HG02642 (cell line): Measurements from ENCODE around the gene PPP1R12B.
"Not testable (repeated sequence)": the region's sequence is repeated elsewhere in the genome, so short reads cannot be mapped to it uniquely, and the experiment has no call there.

Experiments used
- ATAC-seq: cut with Tn5 transposase; IDR thresholded peaks from one replicate; pipeline ENCODE4 v1.9.1; 2021; ENCODE audit warnings: mild to moderate bottlenecking; ENCODE audit not compliant: unreplicated experiment, poor library complexity

Gene PPP1R12B

GRCh38 chr1:202397256-202397655 is 48.8 kb downstream of the PPP1R12B start:
- no peak for ATAC-seq

GRCh38 chr1:202398439-202398838 is 49.9 kb downstream of the PPP1R12B start:
- not testable (repeated sequence) for ATAC-seq

GRCh38 chr1:202401771-202402170 is 53.3 kb downstream of the PPP1R12B start:
- ATAC-seq = not testable (repeated sequence)

GRCh38 chr1:202403381-202403780 is 54.9 kb downstream of the PPP1R12B start:
- not testable (repeated sequence) for ATAC-seq

- no peak for ATAC-seq
These were observed 57.4 kb downstream of the PPP1R12B start for GRCh38 chr1:202405928-202406327.

- not testable (repeated sequence) for ATAC-seq
These were observed 58.4 kb downstream of the PPP1R12B start for GRCh38 chr1:202406896-202407295.

- ATAC-seq = not testable (repeated sequence)
These were observed 58.9 kb downstream of the PPP1R12B start for GRCh38 chr1:202407378-202407777.

- ATAC-seq = not testable (repeated sequence)
These were observed 61.8 kb downstream of the PPP1R12B start for GRCh38 chr1:202410251-202410650.

- not testable (repeated sequence) for ATAC-seq
These were observed 62.4 kb downstream of the PPP1R12B start for GRCh38 chr1:202410854-202411357.

- ATAC-seq = no peak
These were observed 62.9 kb downstream of the PPP1R12B start for GRCh38 chr1:202411422-202411821.

- not testable (repeated sequence) for ATAC-seq
These were observed 63.9 kb downstream of the PPP1R12B start for GRCh38 chr1:202412421-202412820.

GRCh38 chr1:202416641-202417040 is 68.1 kb downstream of the PPP1R12B start:
- ATAC-seq = no peak

GRCh38 chr1:202417141-202417540 is 68.6 kb downstream of the PPP1R12B start:
- not testable (repeated sequence) for ATAC-seq

GRCh38 chr1:202417762-202418201 is 69.3 kb downstream of the PPP1R12B start:
- not testable (repeated sequence) for ATAC-seq

- not testable (repeated sequence) for ATAC-seq
These were observed 71.2 kb downstream of the PPP1R12B start for GRCh38 chr1:202419731-202420130.

GRCh38 chr1:202420422-202421094 is 72.1 kb downstream of the PPP1R12B start:
- ATAC-seq = not testable (repeated sequence)

- ATAC-seq = not testable (repeated sequence)
These were observed 74.2 kb downstream of the PPP1R12B start for GRCh38 chr1:202422709-202423108.

- ATAC-seq = not testable (repeated sequence)
These were observed 75.8 kb downstream of the PPP1R12B start for GRCh38 chr1:202424260-202424659.

GRCh38 chr1:202430111-202430510 is 81.6 kb downstream of the PPP1R12B start:
- ATAC-seq = not testable (repeated sequence)

GRCh38 chr1:202432338-202432737 is 83.8 kb downstream of the PPP1R12B start:
- ATAC-seq = not testable (repeated sequence)

- ATAC-seq = no peak
These were observed 84.9 kb downstream of the PPP1R12B start for GRCh38 chr1:202433155-202434043.
